Adipocyte (in vitro differentiated cells): ENCODE data around the gene VCX3A.

Experiments used
- DNase-seq: peaks from one replicate; pipeline ENCODE4 v3.0.0-alpha.2; 2015; ENCODE audit warnings: low read depth
- H3K27me3 ChIP-seq: replicated peaks from 2 replicates; pipeline ENCODE4 v1.7.0; 2013; ENCODE audit warnings: mild to moderate bottlenecking, low read length, moderate library complexity; ENCODE audit not compliant: control insufficient read depth, insufficient read depth
- H3K36me3 ChIP-seq: 2 replicates; pipeline ENCODE4 v1.7.0; 2013; ENCODE audit warnings: low read length, mild to moderate bottlenecking, moderate library complexity; ENCODE audit not compliant: control insufficient read depth, insufficient read depth, severe bottlenecking
- H3K4me1 ChIP-seq: 2 replicates; pipeline ENCODE4 v1.7.0; 2013; ENCODE audit warnings: mild to moderate bottlenecking, low read length, moderate library complexity; ENCODE audit not compliant: control insufficient read depth, insufficient read depth
- H3K4me3 ChIP-seq: 2 replicates; pipeline ENCODE4 v1.7.0; 2013; ENCODE audit warnings: mild to moderate bottlenecking, low read length, moderate library complexity
- H3K9ac ChIP-seq: 2 replicates; pipeline ENCODE4 v1.7.0; 2013; ENCODE audit warnings: mild to moderate bottlenecking, low read length, moderate library complexity
- H3K9me3 ChIP-seq: 2 replicates; pipeline ENCODE4 v1.7.0; 2013; ENCODE audit warnings: mild to moderate bottlenecking, low read length, moderate library complexity; ENCODE audit not compliant: control insufficient read depth

The VCX3A gene

DNA sequence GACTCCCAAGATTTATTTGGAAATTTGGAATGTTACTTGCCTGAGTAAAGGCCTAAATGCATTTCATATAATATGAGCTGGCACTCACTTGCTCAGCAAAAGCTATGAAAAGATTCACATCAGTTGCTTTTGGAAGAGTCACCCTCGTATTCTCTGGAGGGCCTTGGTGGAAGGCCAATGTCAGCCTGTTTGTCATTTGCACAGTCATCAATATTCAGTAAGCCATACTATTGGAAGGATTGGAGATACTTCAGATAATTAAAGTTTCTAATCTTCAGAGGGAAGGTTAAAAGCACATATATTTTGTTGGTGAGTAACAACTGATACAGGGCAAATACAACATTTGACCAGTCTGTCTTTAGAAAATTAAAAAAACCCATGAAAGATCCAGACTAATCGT lies 36.6 kb downstream of the VCX3A start:
- Histone ChIP-seq H3K9ac (no peak overlapping the region), H3K4me1 (no peaks in the 10 kb centered on the region), H3K27me3 (no peaks in the 10 kb centered on the region), H3K9me3 (peaks cover 9% of the 10 kb centered on the region), H3K36me3 (no peaks in the 10 kb centered on the region), H3K4me3 (no peak overlapping the region)
- no peak for DNase-seq
